DMS79 treated with DMSO at 0.1 percent for 48 hours (cell line): ENCODE measurements around the gene FGF11.

Experiments
- DNase-seq: peaks from one replicate; lab custom pipeline; 2025; lab: John Stamatoyannopoulos, UW

The FGF11 gene

DNA sequence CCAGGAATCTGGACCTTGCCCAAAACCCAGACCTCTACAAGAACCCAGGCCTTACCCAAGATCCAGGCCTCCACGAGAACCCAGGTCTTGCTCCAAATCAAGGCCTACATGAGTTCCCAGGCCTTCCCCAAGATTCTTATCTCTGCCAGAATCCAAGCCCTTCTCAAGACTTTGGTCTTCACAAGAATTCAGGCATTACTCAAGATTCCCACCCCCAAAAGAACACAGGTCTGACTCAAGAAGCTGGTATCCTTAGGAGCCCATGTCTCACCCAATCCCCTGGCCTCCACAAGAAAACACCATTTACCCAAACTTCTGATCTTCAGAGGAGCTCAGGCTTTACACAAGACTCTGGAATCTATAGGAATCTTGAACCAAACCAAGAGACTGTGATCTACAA lies 8.1 kb upstream of the FGF11 start:
- DNase-seq: no peak

DNA sequence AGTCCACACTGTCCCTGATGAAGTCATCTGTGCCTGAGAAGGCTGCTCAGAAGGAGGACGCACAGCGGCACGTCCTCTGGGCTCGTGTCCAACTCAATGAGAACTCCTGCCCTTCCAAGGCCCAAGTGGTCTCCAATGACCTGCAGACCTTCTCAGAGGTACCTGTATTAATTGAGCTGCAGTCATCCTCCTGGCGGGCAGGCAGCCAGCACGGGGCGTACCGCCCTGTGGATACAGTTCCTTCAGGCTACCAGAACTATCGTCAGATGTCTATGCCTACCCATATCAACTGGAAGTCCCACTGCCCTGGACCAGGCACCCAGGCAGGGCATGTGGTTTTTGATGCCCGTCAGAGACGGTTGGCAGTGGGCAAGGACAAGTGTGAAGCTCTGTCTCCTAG lies 7.0 kb upstream of the FGF11 start:
- DNase-seq: no peak

DNA sequence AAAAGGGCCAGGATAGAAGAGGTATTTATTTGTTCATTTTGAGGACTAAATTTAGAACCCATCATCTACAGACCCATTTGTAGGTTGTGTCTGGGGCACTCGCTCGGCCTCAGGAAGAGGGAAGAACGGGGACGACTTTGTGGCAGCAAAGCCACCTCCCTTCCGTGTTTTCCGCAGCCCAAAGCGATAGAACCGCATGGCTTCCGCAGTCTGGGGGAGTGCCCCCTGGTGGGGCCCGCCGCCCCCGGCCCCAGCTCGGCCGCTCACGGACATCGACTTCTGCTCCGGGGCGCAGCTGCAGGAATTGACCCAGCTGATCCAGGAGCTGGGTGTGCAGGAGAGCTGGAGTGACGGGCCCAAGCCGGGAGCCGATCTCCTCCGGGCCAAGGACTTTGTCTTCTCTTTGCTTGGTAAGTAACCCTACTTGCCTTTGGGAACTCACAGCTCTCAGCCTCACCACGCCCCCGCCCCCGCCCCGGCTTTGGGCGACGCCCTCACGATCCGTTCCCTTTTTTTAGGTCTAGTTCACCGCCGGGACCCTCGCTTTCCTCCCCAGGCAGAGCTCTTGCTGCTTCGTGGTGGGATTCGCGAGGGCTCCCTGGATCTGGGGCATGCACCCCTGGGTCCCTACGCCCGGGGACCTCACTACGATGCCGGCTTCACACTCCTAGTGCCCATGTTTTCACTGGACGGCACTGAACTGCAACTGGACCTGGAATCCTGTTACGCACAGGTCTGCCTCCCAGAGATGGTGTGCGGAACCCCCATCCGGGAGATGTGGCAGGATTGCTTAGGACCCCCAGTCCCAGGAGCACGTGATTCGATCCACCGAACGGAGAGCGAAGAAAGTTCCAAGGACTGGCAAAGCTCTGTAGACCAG lies 3.4 kb upstream of the FGF11 start:
- peak; percentile 19 for DNase-seq

DNA sequence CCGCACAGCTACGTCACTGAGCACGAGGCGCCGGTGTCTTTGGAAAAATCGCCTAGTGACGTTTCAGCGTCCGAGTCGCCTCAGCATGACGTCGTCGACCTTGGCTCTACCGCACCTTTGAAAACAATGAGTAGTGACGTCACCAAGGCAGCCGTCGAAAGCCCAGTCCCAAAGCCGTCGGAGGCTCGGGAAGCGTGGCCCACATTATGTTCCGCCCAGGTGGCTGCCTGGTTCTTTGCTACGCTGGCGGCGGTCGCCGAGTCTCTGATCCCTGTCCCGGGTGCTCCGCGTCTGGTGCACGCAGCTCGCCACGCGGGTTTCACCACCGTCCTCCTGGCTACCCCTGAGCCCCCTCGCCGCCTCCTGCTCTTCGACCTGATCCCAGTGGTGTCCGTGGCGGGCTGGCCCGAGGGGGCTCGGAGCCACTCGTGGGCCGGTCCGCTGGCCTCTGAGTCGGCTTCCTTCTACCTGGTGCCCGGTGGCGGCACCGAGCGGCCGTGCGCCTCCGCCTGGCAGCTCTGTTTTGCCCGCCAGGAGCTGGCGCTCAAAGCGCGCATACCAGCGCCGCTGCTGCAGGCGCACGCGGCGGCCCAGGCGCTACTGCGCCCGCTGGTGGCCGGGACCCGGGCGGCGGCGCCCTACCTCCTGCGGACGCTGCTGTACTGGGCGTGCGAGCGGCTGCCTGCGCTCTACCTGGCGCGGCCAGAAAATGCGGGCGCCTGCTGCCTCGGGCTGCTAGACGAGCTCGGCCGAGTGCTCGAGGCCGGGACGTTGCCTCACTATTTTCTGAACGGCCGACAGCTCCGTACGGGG lies 2.5 kb upstream of the FGF11 start:
- peak; percentile 59 for DNase-seq

DNA sequence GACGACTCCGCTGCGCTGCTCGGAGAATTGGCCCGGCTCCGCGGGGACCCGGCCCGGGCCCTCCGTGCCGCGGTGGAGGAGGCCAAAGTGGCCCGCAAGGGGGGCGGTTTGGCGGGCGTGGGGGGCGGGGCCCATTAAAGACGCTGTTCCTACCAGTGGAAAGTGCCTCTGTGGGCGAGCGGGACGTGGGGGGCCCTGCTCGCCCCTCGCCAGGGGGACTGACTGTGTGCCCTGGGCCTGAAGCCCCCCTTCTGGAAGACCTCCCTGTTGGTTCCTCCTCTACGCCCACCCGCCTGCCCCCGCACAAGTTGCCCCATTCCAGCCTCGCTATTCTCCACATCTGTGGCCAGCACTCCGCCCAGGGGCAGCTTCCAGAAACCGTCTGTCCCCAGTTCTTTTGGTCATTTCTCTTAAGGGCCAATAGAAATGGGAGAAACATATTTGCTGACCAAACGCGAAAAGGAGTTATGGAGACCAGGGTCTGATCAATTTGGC lies 1.9 kb upstream of the FGF11 start:
- no peak for DNase-seq

DNA sequence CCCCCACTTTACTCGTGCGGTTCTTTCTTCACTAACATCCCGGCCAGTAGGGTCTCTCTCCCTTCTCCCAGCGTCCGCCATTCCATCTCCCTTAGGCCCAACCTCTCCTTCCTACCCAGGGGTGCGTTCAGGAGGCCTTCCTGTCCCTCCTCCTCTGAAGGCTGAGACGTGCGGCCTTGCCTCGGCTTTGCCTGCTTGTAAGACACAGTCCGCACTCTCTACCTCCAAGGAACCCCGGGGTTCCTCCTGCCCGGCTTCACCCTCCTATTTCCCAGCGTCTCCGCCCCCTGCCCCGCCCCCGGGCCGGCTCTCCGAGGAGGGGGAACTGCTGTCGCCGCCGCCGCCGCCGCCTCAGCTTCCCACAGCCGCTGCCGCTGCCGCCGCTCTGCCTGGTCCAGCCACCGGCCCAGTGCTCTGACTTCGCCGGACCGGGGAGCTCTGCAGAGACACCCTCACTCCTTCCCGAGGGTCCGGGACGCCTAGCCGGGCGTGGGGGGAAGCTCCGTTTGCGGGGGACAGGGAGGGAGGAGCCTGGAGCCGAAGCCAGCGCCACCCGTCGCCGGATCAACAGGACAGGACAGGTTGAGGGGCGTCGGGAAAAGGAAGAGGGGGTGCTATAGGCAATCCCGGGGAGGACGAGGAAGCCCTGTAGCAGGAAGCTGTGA lies 1.2 kb upstream of the FGF11 start:
- DNase-seq: no peak

DNA sequence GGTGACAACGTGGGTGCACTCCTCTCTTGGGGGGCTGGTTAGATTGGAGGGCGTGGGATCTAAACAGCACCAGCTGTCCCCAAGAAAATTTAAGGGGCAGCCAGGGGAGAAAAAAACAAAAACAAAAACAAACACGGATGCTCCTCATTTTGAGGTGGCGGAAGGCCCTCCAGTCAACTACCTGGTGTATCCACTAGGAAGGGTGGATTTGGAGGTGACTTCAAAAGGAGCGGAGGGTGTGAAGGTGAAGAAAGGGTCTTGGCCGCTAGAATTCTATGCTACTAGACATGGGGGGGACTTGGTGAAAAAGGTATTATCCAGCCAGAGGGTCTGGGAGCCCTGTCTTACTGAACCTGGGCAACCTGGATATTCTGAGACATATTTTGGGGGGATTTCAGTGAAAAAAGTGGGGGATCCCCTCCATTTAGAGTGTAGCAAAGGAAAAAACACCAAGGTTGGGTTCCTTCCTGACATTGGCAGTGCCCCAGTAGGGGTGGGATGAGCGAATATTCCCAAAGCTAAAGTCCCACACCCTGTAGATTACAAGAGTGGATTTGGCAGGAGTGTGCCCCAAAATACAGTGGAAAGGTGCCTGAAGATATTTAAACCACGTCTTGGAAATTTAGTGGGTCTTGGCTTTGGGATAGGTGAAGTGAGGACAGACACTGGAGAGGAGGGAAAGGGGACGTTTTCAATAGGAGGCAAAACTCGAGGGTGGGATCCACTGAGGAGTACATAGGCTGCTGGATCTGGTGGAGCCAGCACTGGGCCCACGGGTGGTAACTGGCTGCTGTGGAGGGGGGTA lies 454 bp upstream of the FGF11 start:
- DNase-seq: no peak

DNA sequence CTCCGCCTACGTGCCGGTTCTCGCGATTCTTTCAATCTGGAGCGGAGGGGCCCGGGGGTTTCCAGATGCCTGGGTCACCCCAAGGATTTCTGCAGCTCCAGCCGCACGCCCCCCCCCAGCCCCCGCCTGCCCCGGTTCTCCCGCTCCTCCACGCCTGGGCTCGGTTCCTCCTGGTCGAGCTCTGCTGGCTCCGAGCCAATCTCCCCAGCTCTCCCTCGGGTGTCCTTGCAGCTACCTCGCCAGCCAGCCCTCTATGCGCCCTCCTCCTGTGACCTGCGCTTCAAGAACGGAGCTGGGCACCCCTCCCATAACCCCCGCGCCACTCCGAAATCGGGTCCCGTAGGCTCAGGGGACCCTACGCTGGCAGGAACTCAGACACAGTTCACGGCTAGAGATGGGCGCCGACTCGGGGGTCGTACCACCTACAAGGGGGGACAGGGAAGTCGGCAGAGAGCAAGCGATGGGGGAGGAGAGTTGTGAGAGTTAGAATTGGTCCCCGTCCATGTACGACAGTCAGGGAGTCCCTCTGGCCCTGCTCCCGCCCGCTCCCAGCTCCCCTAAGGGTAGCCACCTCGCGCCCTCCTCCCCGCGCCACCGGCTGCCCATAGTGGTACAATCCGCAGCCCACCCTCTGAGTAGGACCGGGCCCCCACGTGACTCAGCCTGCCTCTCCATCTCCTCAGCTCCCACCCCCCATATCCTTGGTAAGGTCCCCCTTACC lies 961 bp downstream of the FGF11 start:
- peak; percentile 87 for DNase-seq

DNA sequence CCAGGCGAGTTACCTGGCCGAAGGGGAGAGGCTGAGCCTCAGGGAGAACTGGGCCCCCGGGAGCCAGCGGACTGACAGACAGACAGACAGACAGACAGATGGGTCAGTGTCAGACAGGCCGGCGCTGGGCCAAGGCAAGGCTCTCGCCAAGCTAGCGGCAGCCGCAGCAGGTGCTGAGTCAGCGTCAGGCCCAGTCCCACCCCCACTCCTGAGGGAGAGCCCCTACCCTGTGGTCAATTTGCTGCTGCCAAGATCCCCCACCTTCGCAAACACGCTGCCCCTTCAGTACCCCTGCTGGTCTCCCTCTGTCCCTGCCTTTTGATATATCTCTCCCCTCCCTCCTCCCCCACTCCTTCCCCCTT lies 1.5 kb downstream of the FGF11 start:
- peak; percentile 77 for DNase-seq

DNA sequence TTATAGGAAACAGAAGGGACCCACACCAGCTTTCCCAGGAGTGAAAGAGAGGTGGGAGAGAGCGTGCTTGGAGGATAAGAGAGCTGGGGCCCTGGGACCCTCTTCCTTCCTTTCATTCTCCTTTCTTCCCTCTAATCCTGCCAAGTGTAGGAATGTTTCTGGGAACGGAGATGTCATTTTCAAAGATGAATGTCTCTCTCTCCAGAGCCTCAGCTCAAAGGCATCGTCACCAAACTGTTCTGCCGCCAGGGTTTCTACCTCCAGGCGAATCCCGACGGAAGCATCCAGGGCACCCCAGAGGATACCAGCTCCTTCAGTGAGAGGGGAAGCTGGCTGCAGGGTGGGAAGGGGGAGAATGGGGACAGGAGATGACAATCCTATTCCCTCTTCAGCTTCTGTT lies 2.0 kb downstream of the FGF11 start:
- no peak for DNase-seq

DNA sequence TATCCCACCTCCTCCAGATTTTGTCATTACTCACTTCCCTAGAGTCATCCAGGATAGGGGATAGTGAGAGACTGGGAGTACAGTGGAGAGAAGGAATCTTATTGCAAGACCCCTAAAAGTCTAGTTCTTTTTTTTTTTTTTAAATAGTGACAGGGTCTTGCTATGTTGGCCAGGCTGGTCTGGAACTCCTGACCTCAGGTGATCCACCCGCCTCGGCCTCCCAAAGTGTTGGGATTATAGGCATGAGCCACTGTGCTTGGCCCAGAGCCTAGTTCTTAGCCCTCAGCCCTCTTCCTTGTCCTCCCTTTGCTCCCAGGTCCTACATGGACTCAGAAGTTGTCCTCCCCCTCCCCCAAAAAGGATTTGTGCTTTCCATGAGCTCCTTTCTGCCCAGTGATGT lies 2.8 kb downstream of the FGF11 start:
- no peak for DNase-seq

DNA sequence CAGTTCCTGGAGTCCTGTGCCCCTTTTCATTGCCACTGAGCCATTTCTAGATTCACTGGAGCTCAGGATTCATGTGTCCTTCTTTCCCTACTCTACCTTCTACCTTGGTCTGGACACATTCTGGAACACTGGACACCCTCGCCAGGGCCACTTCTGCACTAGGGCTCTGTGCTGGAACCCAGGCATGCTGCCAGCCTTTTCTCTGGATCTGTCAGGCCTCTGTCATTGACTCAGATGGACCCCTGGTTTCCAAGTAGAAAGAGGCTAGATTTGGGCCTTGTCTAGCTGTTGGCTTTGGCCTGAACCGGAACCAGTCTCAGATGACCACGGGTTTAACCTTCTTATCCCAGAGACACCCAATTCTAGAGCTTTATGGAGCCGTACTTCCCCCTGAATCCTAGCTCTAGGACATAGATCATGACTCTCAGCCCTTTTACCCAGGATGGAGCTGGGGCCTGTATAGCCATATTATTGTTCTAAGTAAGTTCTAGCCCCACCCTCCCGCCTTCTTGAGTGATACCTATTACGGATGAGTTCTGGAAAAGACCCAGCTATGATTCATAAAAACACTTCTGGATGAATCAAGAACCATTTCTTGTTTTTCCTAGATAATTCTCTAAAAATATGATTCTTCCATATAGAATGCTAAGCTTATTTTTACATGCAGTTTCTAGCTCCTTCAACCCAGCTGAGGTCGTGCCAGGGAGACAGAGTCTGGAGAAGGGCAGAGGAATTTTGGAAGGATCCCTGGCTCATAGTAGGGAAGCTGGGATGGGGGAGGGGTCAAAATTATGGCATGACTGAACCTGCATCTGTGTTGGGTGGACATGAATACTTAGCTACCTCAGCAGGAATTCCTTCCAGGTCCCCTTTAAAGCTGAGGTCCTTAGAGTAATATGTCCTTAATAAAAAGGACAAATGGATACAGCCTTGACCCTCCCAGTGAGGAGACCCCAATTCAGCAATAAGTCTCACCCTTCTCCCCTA lies 4.5 kb downstream of the FGF11 start:
- no peak for DNase-seq

DNA sequence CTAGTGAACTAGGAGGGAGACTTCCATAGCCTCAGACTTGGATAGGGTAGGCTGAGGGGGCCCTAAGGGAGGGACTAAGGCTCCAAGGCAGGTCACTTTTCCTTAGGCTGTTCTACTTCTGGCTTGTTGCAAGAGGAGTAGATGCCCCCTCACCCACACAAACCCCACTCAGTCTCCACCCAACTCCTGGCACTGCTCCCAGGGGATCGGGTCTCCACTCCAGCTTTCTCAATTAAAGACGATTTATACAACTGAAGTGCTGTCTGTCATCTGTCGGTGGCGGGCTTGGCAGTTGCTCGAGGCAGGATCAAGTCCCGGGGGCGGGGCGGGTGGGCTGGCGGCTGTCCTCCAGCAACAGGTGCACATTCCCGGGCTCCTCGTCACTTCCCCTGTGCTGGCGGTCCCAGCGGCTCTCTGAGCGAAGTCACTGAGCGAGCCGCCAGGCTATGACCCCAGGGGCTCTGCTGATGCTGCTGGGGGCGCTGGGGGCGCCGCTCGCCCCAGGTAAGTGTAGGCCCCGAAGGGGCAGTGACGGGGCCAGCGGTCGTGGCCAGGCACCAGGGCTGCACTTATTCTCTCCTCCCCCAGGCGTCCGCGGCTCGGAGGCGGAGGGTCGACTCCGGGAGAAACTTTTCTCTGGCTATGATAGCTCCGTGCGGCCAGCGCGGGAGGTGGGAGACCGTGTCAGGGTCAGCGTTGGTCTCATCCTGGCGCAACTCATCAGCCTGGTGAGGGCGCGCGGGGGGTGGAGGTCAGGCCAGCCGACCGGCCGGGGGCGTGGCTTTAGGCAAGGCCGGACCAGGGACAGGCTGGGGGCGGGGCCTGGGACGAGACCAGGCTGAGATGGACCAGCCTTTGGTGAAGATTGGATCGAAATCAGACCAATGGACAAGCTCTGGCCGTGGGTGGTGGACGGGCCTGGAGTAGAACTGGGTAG lies 5.6 kb downstream of the FGF11 start, which contains the start of gene CHRNB1:
TSS of gene CHRNB1 (plus strand) at position 380 of the 937 bp plus-strand sequence. CDS start at position 447, 67 bp downstream.
- DNase-seq: peak; percentile 26

DNA sequence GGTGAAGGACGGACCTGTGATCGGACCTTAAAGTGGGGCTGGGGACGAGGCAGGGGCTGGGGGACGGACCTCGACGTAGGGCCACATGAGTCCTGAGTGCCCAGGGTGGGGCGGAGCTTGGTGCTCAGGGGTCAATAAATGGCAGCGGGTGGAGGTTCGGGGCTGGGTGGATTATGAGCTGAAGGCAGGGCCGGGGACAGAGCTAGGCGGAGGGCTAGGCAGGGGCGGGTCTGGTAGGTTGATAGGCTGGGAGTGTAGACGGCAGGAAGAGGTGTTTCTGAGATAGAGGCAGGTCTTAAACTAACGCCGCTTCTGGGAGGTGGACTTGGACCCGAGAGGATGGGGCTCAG lies 6.3 kb downstream of the FGF11 start:
- peak; percentile 48 for DNase-seq

DNA sequence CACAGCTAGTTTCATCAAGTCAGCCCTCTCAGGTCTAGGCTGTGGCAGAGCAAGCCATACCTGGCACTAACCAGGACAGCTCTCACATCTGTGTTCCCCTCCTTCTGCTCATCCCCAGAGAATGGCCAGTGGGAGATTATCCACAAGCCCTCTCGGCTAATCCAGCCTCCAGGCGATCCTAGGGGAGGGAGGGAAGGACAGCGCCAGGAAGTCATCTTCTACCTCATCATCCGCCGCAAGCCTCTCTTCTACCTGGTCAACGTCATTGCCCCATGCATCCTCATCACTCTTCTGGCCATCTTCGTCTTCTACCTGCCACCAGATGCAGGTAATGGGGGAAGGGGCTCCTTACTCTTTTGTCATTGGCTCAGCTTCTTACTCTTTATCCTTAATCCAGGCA lies 9.1 kb downstream of the FGF11 start:
- DNase-seq: no peak

DNA sequence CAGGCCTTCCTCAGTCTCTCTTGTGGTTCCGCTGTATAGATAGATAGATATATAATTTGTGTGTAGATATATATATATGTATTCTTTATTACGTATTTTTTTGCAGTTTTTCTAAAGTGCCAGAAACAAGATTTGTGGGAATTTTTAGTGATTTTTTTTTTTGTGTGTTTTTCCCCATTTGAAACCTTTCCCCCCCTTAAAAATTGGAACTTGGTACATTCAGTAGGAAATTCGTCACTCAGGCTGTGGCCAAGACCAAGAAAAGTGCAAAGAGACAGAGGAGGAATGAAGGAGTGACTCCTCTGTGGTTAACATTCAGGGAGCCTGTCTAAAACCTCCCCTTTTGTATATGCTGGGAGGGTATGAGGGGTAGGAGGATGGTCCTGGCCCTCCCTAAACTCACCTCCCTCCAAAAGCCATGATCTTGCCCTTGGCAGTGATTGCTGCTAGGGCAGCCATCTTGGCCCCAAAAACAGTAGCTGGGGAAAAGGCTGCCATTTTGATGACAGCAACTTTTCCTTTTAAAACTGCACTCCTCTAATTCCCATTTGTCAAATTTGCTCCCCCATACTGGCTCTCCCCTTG lies 20.7 kb downstream of the FGF11 start:
- no peak for DNase-seq

DNA sequence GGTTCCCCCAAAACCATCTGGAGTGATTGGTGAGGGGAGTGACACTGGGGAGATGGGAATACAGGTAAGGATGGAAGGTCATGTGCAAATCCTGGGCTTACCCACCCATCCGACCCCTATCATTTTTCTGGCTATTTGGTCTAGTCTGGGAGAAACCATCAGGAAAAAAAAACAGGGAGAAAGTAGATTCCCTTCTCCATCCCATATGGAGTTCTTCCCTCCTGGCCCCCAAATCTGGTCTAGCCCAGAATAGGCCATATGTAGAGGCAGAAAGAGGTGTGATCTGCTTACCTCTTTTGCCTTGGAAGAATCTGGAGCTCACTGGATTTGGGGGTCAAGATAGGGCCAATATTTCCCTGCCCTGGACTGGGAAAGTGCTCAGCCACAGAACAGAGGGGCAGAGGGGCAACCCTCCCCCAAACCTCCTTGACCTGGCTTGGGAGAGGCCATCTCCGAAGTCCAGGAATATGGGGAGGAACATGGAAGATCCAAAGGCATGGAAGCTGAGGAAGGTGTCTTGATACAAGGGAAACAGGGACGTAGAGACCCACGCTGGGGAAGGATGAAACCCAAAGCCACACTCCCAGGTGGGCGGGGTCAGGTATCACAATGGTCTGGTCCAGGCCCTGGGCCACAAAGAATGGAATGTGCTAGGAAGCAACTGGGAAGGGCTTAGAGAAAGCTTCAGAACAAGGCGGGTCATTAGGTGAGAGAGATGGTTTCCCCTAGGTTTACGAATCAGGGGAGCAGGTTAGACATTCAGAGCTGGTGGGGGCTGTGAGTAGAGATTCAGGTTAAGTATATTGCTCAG lies 21.7 kb downstream of the FGF11 start:
- no peak for DNase-seq
